Liver (tissue), 9 donors: ENCODE data around the gene ZBED3. TPM values are rescaled to one million over a fixed set of nuclear protein-coding genes. Genes with fewer than 3 reads are reported as not detected.

Source experiments
- DNase-seq: peaks from one replicate; pipeline ENCODE4 v3.0.0-alpha.2; 2017; ENCODE audit warnings: low spot score
- H3K27ac ChIP-seq, 2 donors: one replicate each; pipeline ENCODE4 v1.7.0; 2013; ENCODE audit warnings: inconsistent platforms in 2 of 2, low read length in 2 of 2, control low read depth in 1 of 2, low read depth in 1 of 2, mild to moderate bottlenecking in 1 of 2
- H3K27me3 ChIP-seq, 4 donors: one replicate each; pipeline versions ENCODE4 v1.6.1 to v1.7.0; 2013; ENCODE audit warnings: low read length in 3 of 4, inconsistent platforms in 1 of 4, mild to moderate bottlenecking in 1 of 4, moderate library complexity in 1 of 4; ENCODE audit not compliant: control insufficient read depth in 4 of 4, insufficient read depth in 4 of 4
- H3K36me3 ChIP-seq, 4 donors: one replicate each; pipeline versions ENCODE4 v1.6.1 to v1.7.0; 2013; ENCODE audit warnings: low read length in 3 of 4, mild to moderate bottlenecking in 3 of 4, low read depth in 1 of 4, moderate library complexity in 1 of 4; ENCODE audit not compliant: control insufficient read depth in 4 of 4, insufficient read depth in 3 of 4
- H3K4me1 ChIP-seq, 4 donors: one replicate each; pipeline versions ENCODE4 v1.6.1 to v1.7.0; 2013; ENCODE audit warnings: low read length in 3 of 4, mild to moderate bottlenecking in 3 of 4, moderate library complexity in 1 of 4; ENCODE audit not compliant: control insufficient read depth in 4 of 4, insufficient read depth in 4 of 4
- H3K4me3 ChIP-seq, 3 donors: one replicate each; pipeline versions ENCODE4 v1.6.1 to v1.7.0; 2013; ENCODE audit warnings: low read length in 3 of 3, control low read depth in 1 of 3, low read depth in 1 of 3, mild to moderate bottlenecking in 1 of 3
- H3K9ac ChIP-seq, 2 donors: one replicate each; pipeline ENCODE4 v1.7.0; 2013; ENCODE audit warnings: low read length in 2 of 2, mild to moderate bottlenecking in 2 of 2, moderate library complexity in 2 of 2, control low read depth in 1 of 2, low read depth in 1 of 2
- H3K9me3 ChIP-seq, 4 donors: one replicate each; pipeline versions ENCODE4 v1.6.1 to v1.7.0; 2013; ENCODE audit warnings: low read length in 3 of 4; ENCODE audit not compliant: control insufficient read depth in 4 of 4
- EGR1 ChIP-seq, 2 donors: IDR thresholded peaks; 2 replicates each; pipeline ENCODE4 v1.6.1; 2016 to 2018; ENCODE audit warnings: antibody characterized with exemption in 2 of 2, low read depth in 2 of 2
- FOXA1 ChIP-seq: IDR thresholded peaks from 2 replicates; pipeline ENCODE4 v1.6.1; 2016; ENCODE audit warnings: antibody characterized with exemption
- FOXA2 ChIP-seq: IDR thresholded peaks from 2 replicates; pipeline ENCODE4 v1.6.1; 2016; ENCODE audit warnings: antibody characterized with exemption
- GABPA ChIP-seq, 2 donors: IDR thresholded peaks in 1 of 2; conservative IDR thresholded peaks in 1 of 2; 2 replicates each; pipeline ENCODE4 v1.6.1; 2016; ENCODE audit warnings: antibody characterized with exemption in 2 of 2, mild to moderate bottlenecking in 1 of 2, moderate library complexity in 1 of 2
- HNF4A ChIP-seq, 2 donors: conservative IDR thresholded peaks; 2 replicates each; pipeline ENCODE4 v1.6.1; 2016; ENCODE audit warnings: antibody characterized with exemption in 2 of 2, mild to moderate bottlenecking in 2 of 2
- HNF4G ChIP-seq: IDR thresholded peaks from 2 replicates; pipeline ENCODE4 v1.6.1; 2016; ENCODE audit warnings: antibody characterized with exemption
- JUND ChIP-seq, 2 donors: IDR thresholded peaks; 2 replicates each; pipeline ENCODE4 v1.6.1; 2016; ENCODE audit warnings: antibody characterized with exemption in 2 of 2
- NR2F2 ChIP-seq: IDR thresholded peaks from 2 replicates; pipeline ENCODE4 v1.6.1; 2016; ENCODE audit warnings: antibody characterized with exemption
- RAD21 ChIP-seq, 2 donors: IDR thresholded peaks; 2 replicates each; pipeline ENCODE4 v1.6.1; 2016; ENCODE audit warnings: antibody characterized with exemption in 2 of 2, mild to moderate bottlenecking in 2 of 2
- REST ChIP-seq: IDR thresholded peaks from 2 replicates; pipeline ENCODE4 v1.6.1; 2016; ENCODE audit warnings: antibody characterized with exemption, mild to moderate bottlenecking
- RXRA ChIP-seq, 2 donors: IDR thresholded peaks; 2 replicates each; pipeline ENCODE4 v1.6.1; 2017 to 2018; ENCODE audit warnings: antibody characterized with exemption in 2 of 2, mild to moderate bottlenecking in 1 of 2
- SP1 ChIP-seq: IDR thresholded peaks from 2 replicates; pipeline ENCODE4 v1.6.1; 2018; ENCODE audit warnings: antibody characterized with exemption, mild to moderate bottlenecking
- TAF1 ChIP-seq: conservative IDR thresholded peaks from 2 replicates; pipeline ENCODE4 v1.6.1; 2016; ENCODE audit warnings: antibody characterized with exemption, mild to moderate bottlenecking
- YY1 ChIP-seq: IDR thresholded peaks from 2 replicates; pipeline ENCODE4 v1.6.1; 2016; ENCODE audit warnings: antibody characterized with exemption, mild to moderate bottlenecking
- ZBTB33 ChIP-seq: IDR thresholded peaks from 2 replicates; pipeline ENCODE4 v1.6.1; 2016; ENCODE audit warnings: antibody characterized with exemption
- WGBS: extraction: QIAGEN DNeasy Blood & Tissue Kit; methylation state at CpG from one replicate; pipeline ENCODE4 v1.1.7; 2013; 5-methylcytosine and 5-hydroxymethylcytosine counted together
- polyA plus RNA-seq, 2 donors: library from polyadenylated mRNA; stranded (reverse) in 1 of 2; unstranded in 1 of 2; fragments of 200-250 nt in 1 of 2; fragments of >200 nt in 1 of 2; fragmentation: Nextera tagmentation in 1 of 2; extraction: Ambion mirVana in 1 of 2; gene quantifications; one replicate each; pipeline versions ENCODE4 v1.2.1 to v1.2.3, GENCODE V29; 2013 to 2015
- total RNA-seq, 2 donors: library from RNA; depleted of rRNA; stranded (reverse); fragments of >200 nt; gene quantifications; one replicate each; pipeline ENCODE4 v1.2.3, GENCODE V29; 2014
- TF ChIP-seq, protein P1 (sequence below): IDR thresholded peaks from 2 replicates; pipeline ENCODE4 v1.6.1; 2016; ENCODE audit warnings: antibody characterized with exemption
- TF ChIP-seq, protein P2 (sequence below): fragments of 150-350 bp; IDR thresholded peaks from 2 replicates; pipeline ENCODE4 v1.5.1; 2017; ENCODE audit warnings: improper control_type of control experiment, low read depth, low read length; ENCODE audit not compliant: missing input control
- donor health status: healthy.
- donor health status: healthy.
- donor health status: healthy.
- donor health status: healthy.
- donor health status: healthy.

Gene ZBED3
- total and polyA plus RNA-seq, 4 donors: 2.1 to 5.2 (median 4.0) TPM

- Histone ChIP-seq H3K27me3 (no peaks in the 10 kb centered on the region), H3K36me3 (peaks cover 0 to under 1% (median 0%) of the 10 kb centered on the region in 4 donors), H3K4me1 (peaks cover 7 to 28% (median 15%) of the 10 kb centered on the region in 4 donors), H3K27ac (peak overlapping the region; percentile 79 to 92), H3K9me3 (no peaks in the 10 kb centered on the region), H3K9ac (no peak overlapping the region), H3K4me3 (peak overlapping the region in 1 of 3 donors; percentile 96)
- WGBS: 97% methylated on average over 2 of the region's 2 CpGs
- TF ChIP-seq YY1 (no peak), RXRA (IDR thresholded peaks at IDR 0.05) (no peak), FOXA2 (no peak), HNF4A (conservative IDR thresholded peaks at IDR 0.05) (no peak), TAF1 (no peak), JUND (IDR thresholded peaks at IDR 0.05) (no peak), ZBTB33 (no peak), NR2F2 (no peak), FOXA1 (no peak), EGR1 (IDR thresholded peaks at IDR 0.05; ENCODE audit: low read depth in 2 of 2) (no peak), SP1 (no peak), RAD21 (IDR thresholded peaks at IDR 0.05) (no peak), GABPA (IDR thresholded peaks at IDR 0.05 in 1 of 2, conservative IDR thresholded peaks at IDR 0.05 in 1 of 2) (no peak), HNF4G (no peak)
- TF ChIP-seq, protein P1, sequence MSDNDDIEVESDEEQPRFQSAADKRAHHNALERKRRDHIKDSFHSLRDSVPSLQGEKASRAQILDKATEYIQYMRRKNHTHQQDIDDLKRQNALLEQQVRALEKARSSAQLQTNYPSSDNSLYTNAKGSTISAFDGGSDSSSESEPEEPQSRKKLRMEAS: no peak
- TF ChIP-seq, protein P2, sequence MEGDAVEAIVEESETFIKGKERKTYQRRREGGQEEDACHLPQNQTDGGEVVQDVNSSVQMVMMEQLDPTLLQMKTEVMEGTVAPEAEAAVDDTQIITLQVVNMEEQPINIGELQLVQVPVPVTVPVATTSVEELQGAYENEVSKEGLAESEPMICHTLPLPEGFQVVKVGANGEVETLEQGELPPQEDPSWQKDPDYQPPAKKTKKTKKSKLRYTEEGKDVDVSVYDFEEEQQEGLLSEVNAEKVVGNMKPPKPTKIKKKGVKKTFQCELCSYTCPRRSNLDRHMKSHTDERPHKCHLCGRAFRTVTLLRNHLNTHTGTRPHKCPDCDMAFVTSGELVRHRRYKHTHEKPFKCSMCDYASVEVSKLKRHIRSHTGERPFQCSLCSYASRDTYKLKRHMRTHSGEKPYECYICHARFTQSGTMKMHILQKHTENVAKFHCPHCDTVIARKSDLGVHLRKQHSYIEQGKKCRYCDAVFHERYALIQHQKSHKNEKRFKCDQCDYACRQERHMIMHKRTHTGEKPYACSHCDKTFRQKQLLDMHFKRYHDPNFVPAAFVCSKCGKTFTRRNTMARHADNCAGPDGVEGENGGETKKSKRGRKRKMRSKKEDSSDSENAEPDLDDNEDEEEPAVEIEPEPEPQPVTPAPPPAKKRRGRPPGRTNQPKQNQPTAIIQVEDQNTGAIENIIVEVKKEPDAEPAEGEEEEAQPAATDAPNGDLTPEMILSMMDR: no peak
- no peak for DNase-seq
Observed at GRCh38 chr5:77029376-77029885, 57.7 kb downstream of the ZBED3 start.

- no peak overlapping the region for H3K4me3 ChIP-seq
- DNase-seq: no peak
- no peaks in the 10 kb centered on the region for H3K9me3 ChIP-seq
- no peak overlapping the region for H3K27ac ChIP-seq
- peaks cover 7 to 28% (median 15%) of the 10 kb centered on the region in 4 donors for H3K4me1 ChIP-seq
- 98% methylated on average over 4 of the region's 4 CpGs for WGBS
- TF ChIP-seq, protein P1: no peak
- TF ChIP-seq GABPA (IDR thresholded peaks at IDR 0.05 in 1 of 2, conservative IDR thresholded peaks at IDR 0.05 in 1 of 2) (no peak), HNF4G (no peak), RXRA (IDR thresholded peaks at IDR 0.05) (no peak), REST (no peak), NR2F2 (no peak), FOXA1 (no peak), EGR1 (IDR thresholded peaks at IDR 0.05; ENCODE audit: low read depth in 2 of 2) (no peak), YY1 (no peak)
- TF ChIP-seq, protein P2: no peak
- no peaks in the 10 kb centered on the region for H3K27me3 ChIP-seq
- no peak overlapping the region for H3K9ac ChIP-seq
- H3K36me3 ChIP-seq: no peaks in the 10 kb centered on the region
Observed at GRCh38 chr5:77028631-77029375, 58.3 kb downstream of the ZBED3 start.
